Chondrocyte (in vitro differentiated cells): ENCODE measurements around the gene PPM1M. TPM values are rescaled to one million over a fixed set of nuclear protein-coding genes. Genes with fewer than 3 reads are reported as not detected.
"Not testable (repeated sequence)": the region's sequence is repeated elsewhere in the genome, so short reads cannot be mapped to it uniquely, and the experiment has no call there.

Experiments used
- DNase-seq: peaks from one replicate; pipeline ENCODE4 v3.0.0; 2021; ENCODE audit warnings: mixed read lengths, low spot score
- H3K27ac Mint-ChIP-seq: one replicate; pipeline ENCODE4 v1.8.0; 2021; ENCODE audit warnings: mild to moderate bottlenecking, moderate library complexity, mixed read lengths; ENCODE audit not compliant: unreplicated experiment
- H3K27me3 Mint-ChIP-seq: 2 replicates; pipeline ENCODE4 v1.8.0; 2021; ENCODE audit warnings: low read depth, mixed read lengths
- H3K36me3 Mint-ChIP-seq: 2 replicates; pipeline ENCODE4 v1.8.0; 2021; ENCODE audit warnings: low read depth, mixed read lengths
- H3K4me1 Mint-ChIP-seq: 2 replicates; pipeline ENCODE4 v1.8.0; 2021; ENCODE audit warnings: low read depth, mild to moderate bottlenecking, mixed read lengths
- H3K4me3 Mint-ChIP-seq: one replicate; pipeline ENCODE4 v1.8.0; 2021; ENCODE audit warnings: mild to moderate bottlenecking, moderate library complexity, mixed read lengths; ENCODE audit not compliant: unreplicated experiment
- H3K9me3 Mint-ChIP-seq: 2 replicates; pipeline ENCODE4 v1.8.0; 2021; ENCODE audit warnings: low read depth, mixed read lengths
- CTCF ChIP-seq: fragments of 200-600 bp; sonication (generic); IDR thresholded peaks from 2 replicates; pipeline ENCODE4 v1.5.0; 2021; ENCODE audit warnings: antibody characterized with exemption, mild to moderate bottlenecking, moderate library complexity
- total RNA-seq: library from RNA; stranded (reverse); gene quantifications from 3 replicates; pipeline ENCODE4 v1.2.1, GENCODE V29; 2021

PPM1M gene
- total RNA-seq, 1 donor from 2014 or later = 20.1 TPM

- no peak overlapping the region for H3K27ac Mint-ChIP-seq
- peaks cover 3% of the 10 kb centered on the region for H3K36me3 Mint-ChIP-seq
- peaks cover 50% of the 10 kb centered on the region for H3K4me1 Mint-ChIP-seq
- no peak overlapping the region for H3K4me3 Mint-ChIP-seq
- no peak for TF ChIP-seq CTCF
- no peaks in the 10 kb centered on the region for H3K9me3 Mint-ChIP-seq
- H3K27me3 Mint-ChIP-seq = no peaks in the 10 kb centered on the region
- DNase-seq = no peak
These were observed 36.6 kb downstream of the PPM1M start for GRCh38 chr3:52281981-52282801.

DNA sequence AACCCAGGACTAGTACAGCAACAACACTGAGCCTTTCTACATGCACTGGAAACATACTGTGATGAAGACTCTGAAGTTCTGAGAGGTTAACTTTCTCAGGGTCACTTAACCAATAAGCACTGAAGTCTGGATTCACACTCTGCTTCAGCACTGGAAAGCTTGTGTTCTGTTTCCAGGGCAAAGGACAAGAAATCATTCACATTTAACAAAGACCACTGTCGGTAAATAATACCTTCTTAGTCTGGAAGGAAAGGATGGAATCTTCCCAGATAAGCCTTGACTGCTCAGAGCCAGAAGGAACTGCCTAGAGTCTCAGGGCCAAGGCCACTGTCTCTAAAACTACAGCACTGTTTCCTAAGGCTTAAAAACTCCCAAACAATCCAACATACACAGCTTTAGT is 37.7 kb downstream of the PPM1M start:
- no peak for TF ChIP-seq CTCF
- Mint-ChIP-seq H3K27me3 (no peaks in the 10 kb centered on the region), H3K9me3 (no peaks in the 10 kb centered on the region), H3K4me1 (peaks cover 47% of the 10 kb centered on the region), H3K36me3 (no peaks in the 10 kb centered on the region), H3K27ac (peak overlapping the region; percentile 22), H3K4me3 (no peak overlapping the region)
- no peak for DNase-seq

DNA sequence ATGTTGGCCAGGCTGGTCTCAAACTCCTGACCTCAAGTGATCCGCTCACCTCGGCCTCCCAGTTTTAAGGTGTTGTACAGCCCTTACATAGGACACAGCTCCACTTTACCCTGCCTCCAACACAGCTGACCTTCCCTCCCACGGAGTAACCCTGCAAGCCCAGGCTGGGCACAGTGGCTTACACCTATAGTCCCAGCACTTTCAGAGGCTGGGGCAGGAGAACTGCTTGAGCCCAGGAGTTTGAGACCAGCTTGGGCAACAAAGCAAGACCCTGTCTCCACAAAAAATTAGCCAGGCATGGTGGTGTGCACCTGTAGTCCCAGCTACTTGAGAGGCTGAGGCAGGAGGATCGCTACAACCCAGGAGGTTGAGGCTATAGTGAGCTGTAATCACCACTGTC is 38.5 kb downstream of the PPM1M start:
- Mint-ChIP-seq H3K4me1 (peaks cover 48% of the 10 kb centered on the region), H3K27ac (peak overlapping the region; percentile 69)
- not testable (repeated sequence) for H3K9me3 Mint-ChIP-seq, H3K4me3 Mint-ChIP-seq, H3K36me3 Mint-ChIP-seq, DNase-seq, H3K27me3 Mint-ChIP-seq

DNA sequence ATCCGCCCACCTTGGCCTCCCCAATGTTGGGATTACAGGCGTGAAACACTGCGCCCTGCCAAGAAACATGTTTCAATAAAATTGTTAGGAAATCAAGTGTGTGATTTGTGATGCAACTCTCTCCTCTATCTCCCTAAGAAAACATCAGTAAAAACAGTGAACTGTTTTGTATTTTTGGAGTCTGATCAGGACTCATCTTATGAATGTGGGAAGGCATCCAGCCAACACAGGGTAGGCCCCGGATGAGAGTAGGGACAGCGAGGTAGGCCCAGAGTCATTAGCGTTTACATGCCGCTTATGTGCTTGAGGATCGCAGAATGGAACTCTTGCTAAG is 41.2 kb downstream of the PPM1M start:
- H3K27me3 Mint-ChIP-seq = no peaks in the 10 kb centered on the region

DNA sequence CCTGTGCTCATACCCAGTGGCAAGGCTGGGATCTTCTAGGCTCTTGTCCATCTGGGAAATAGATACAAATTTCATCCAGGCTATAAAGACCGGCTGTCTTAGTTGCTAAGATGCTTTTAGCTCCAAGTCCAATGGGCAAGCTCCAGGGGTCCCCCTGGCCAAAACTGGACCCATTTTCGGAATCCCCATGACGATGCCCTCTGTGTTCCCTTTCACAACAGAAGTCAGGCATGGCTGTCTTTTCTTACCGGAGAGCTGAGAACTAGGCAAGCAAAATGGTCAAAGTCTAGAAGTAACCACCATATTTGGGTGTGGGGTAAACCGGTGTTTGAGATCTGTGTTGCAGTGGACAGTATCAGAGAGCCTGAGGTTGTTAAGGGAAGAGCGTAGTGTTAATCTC is 43.1 kb downstream of the PPM1M start:
- TF ChIP-seq CTCF = no peak

More for the DNA sequence above, 41.2 kb downstream of the PPM1M start:
- Mint-ChIP-seq H3K4me1 (peaks cover 35% of the 10 kb centered on the region), H3K36me3 (peaks cover 1% of the 10 kb centered on the region), H3K4me3 (peak overlapping the region; percentile 95), H3K27ac (peak overlapping the region; percentile 100), H3K9me3 (no peaks in the 10 kb centered on the region)
- TF ChIP-seq CTCF = no peak
- DNase-seq = peak; percentile 20

DNA sequence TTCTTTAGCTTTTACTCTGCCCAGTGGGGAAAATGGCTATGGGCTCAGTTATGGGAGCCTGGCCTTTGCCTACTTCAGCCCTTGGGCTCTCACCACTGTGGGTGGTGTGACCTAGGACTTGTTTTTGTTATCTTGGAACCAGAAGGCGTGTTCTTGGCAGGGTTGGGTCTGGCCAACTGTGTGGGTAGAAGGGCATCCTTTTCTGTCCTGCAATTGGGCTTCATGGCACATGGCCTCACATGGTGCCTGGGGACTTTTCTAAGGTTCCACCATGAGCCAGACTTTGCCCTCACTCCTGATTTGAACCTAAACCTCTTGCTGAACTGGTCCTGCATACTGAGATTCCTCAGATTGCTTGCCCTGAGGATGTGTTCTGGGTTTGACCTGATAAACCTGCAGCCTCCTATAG is 43.8 kb downstream of the PPM1M start:
- H3K4me3 Mint-ChIP-seq = no peak overlapping the region
- DNase-seq = peak; percentile 19
- H3K27ac Mint-ChIP-seq = no peak overlapping the region
- H3K36me3 Mint-ChIP-seq = peaks cover 4% of the 10 kb centered on the region
- no peaks in the 10 kb centered on the region for H3K9me3 Mint-ChIP-seq
- H3K4me1 Mint-ChIP-seq = peaks cover 20% of the 10 kb centered on the region
- no peaks in the 10 kb centered on the region for H3K27me3 Mint-ChIP-seq
- no peak for TF ChIP-seq CTCF

More for the DNA sequence above, 43.1 kb downstream of the PPM1M start:
- Mint-ChIP-seq H3K9me3 (no peaks in the 10 kb centered on the region), H3K27me3 (no peaks in the 10 kb centered on the region), H3K4me1 (peaks cover 23% of the 10 kb centered on the region), H3K36me3 (peaks cover 4% of the 10 kb centered on the region), H3K27ac (peak overlapping the region; percentile 100), H3K4me3 (peak overlapping the region; percentile 95)
- DNase-seq = peak; percentile 30
